HG03066 (cell line): ENCODE data around the gene UVSSA.

Experiments
- ATAC-seq: cut with Tn5 transposase; IDR thresholded peaks from one replicate; pipeline ENCODE4 v1.9.1; 2021; ENCODE audit warnings: low read depth; ENCODE audit not compliant: unreplicated experiment

The UVSSA gene

DNA sequence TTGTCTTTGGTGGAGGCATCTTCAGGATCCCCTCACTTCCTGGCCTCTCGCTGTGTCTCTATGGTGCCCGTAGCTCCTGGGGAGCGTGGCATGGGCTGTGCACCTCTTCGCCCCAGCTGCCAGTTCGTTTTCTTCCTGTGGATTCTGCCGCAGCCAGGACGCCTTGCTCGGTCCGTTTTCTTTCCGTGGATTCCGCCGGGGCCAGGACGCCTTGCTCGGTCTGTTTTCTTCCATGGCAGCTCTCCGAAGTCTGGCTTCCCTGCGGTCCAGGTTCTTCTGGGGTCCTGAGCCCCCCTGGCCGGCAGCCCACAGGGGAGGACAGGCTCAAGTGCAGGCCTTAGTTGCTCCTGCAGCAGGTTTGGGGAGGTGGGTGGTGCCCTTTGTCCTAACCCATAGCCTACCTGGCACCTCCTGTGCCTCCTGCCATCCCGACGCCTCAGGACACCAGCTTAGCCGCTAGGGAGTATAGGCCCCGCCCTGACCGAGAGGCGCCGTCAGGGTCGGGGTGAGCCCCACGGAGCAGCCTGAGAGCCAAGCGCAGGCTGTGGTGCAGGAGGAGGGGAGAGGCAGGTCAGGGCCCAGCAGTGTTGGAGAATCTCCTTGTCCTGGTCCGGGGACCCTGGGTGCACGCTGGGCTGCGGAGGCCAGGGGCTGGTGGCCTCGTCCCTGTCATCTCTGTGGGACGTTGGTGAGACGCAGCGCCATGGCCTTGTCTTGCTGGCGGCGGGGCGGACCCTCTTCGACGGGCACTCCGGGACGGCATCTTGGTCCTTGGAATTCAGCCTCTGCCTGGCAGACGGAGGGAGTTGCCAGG is 27.1 kb downstream of the UVSSA start:
- ATAC-seq = no peak

DNA sequence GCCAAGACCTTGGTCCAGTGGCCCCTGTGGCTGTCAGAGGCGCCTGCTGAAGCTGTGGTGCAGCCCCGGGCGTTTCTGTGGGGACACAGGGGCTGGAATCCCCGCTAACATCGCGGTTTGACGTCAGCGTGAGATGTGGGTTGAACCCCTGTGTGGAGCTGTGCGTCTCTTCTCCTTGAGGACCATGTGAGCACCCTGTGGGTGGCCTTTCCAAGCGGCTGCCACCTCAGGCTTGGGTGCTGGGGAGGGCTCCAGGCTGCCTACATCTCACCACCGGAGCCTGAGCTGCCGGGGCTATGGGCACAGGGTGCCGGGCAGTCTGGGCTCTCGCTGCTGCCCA is 27.7 kb downstream of the UVSSA start:
- no peak for ATAC-seq

DNA sequence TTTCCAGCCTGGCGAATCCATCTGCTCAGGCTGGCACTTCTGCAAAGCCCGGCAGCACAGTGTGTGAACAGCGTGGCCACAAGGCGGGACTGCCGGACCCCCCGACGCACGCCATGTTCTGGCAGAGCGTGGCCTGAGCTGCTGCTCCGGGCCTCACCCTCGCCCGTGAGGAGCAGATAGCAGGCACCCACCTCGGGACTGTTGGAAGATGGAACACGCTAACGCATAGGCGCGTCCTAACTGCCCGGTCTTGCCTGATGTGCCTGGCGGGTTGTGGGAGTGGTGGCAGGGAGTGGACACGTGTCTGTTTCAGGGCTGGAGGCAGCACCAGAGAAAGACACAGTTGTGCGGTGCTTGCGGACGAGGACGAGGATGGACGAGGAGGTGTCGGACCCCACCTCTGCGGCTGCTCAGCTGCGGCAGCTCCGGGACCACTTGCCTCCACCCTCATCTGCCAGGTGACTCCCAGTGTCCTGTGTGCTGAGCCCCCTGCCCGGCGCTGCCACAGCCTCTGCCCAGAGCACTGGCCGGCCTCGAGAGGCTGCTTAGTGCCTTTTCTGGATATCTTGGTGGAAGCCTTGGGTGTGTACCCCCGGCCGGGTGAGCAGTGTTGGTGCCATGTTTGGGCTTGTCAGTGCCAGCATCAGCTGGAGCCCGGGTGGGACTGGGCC is 28.2 kb downstream of the UVSSA start:
- no peak for ATAC-seq

DNA sequence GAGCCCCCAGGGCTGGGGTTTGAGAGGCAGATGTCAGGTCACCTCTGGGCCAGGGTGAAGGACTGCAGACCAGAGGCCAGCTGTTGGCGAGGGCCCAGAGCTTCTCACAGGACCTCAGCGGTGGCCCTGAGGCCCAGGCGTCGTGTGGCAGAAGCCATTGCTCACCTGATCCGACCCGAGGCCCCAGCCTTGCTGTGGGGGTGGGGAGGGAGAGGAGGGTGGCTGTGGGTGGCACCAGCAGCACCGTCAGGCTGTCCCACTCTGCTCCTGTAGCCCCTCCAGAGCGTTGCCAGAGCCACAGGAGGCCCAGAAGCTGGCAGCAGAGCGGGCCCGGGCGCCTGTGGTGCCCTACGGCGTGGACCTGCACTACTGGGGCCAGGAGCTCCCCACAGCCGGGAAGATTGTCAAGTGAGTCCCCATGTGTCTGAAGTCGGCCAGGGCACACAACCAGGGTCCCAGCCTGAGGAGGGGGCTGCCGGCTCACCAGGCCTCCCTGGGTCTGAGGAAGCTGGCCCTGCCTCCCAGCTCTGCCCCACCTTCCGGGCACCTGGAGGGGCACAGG is 28.8 kb downstream of the UVSSA start:
- no peak for ATAC-seq

DNA sequence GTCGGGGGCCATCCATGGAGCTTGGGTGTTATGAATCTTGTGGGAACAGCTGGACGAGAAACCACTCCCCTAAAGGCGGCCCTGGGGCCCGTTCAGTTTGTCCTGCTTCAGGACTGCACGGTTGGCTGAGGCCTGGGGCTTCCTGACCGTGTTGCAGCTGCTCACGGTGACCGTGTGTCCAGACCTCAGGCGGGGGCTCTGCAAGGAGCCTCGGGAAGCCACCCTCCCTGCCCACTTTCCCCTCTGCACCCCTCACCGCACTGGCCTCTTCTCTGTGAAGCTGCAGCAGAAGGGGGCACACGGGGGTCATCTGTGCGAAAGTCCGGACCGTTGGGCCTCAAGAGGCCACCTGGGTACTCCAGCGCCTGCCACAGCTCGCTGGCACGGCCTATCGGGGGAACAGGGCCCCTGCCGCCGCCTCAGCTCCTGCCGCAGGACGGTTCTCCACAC is 29.4 kb downstream of the UVSSA start:
- ATAC-seq = no peak

DNA sequence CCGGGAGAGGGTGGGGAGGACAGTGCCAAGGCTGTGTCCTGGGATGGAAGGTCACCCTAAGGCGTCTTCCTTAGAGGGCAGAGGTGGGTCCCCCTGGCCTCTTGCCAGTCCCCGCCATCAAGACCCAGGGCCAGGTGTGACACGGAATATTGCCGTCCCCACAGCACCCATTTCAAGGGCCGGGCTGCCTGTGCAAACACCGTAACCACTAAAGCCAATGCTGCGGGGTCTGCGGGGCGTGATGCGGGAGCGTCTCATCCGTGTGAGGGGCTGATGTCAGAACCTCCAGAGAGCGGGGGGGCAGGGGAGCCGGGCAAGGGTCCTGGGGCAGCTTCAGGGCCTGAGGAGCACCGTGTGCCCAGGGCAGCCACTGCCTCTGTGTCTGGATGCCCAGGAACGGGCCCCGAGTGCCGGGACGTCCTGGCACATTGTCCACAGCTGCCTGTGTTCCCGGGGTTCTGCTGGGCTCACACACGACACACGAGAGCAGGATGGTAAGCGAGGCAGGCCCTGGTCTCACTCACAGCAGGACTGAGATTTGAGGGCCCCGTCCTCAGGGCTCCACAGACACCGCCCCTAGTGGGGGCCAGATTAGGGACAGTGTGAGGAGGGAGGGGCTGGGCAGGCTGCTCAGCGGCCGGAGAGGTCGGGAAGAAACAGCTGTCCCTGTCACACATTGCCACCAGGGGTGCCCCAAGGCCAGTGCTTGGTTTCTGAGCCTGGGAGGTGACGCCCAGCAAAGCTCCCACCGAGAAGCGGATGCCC is 30.0 kb downstream of the UVSSA start:
- no peak for ATAC-seq

DNA sequence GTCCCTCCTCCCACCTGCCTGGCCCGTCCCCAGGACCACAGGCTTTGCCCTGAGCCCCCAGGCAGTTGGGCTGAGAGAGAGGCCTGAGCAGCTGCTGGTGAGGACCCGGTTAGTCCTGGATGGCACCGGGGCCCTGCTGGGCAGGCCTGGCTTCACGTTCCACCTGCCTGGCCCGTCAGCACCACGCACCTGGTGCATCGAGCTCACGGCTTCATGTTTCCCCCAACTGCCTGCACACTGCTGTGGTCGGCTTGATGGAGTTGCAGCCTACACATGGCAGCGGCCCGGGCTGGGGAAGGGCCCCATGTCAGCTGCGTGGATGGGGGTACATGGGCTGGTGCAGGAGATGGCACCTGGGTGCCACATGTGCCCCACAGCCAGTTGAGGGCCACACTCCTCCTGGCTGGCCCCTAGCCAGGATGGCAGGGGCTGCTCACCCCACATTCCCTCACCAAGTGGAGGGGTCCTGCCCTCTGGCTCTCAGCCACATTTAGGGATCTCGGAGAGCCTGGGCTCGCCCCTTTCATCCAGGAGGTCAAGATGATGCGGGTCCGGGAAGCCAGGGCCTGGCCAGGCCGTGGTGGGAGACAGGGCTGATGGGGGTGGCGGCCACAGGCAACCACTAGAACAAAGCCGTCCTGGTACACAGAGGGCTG is 30.7 kb downstream of the UVSSA start:
- ATAC-seq = no peak

DNA sequence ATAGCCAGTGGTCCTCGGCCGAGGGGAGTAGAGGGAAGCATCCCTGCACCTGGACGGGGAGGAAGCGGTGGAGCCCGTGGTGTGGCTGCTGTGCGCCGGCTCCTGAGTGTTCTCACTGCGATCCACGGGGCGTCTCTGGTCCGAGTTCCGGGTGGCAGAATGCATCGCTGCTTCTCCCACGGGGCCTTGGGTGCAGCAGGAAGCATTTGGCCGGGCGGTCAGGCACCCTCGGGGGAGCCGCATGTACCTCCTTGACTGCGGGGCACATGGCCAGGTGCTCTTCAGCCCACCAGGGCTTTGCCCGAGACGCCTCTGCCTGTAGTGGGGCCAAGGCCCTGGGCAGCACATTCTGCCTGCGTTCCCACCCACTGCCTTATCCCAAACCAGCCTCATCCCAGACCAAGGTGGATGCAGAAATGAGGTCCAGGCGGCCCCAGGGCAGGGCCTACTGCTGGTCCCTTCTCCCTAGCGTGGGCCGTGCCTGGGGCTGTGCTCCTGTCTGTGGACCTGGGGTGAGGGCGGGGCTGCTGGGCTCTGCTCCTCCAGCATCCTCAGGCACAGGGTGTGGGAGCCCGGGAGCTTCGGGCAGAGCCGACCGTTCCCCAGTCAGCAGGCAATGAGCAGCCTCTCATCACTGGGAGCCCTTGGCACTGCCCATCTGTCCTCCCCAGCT is 31.7 kb downstream of the UVSSA start:
- no peak for ATAC-seq

DNA sequence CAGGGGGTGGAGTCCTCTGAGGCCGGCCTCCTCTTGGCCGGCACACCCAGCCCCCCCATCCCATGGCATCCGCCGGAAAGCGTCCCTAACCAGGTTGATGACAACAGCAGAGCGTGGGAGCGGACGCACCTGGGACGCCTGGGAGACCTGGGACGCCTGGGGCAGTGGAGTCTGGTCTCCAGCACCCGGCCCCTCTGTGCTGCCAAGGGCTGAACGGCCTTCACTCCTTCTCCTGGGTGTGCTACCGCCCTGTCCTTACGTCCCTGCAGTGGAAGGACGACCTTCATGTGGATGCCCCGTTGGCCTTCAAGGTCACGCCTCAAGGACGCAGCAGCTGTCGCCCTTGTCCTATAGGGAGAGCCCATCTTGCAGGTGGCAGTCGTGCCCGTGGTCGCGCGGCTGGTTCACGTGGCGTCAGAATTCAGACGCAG is 32.4 kb downstream of the UVSSA start:
- no peak for ATAC-seq

DNA sequence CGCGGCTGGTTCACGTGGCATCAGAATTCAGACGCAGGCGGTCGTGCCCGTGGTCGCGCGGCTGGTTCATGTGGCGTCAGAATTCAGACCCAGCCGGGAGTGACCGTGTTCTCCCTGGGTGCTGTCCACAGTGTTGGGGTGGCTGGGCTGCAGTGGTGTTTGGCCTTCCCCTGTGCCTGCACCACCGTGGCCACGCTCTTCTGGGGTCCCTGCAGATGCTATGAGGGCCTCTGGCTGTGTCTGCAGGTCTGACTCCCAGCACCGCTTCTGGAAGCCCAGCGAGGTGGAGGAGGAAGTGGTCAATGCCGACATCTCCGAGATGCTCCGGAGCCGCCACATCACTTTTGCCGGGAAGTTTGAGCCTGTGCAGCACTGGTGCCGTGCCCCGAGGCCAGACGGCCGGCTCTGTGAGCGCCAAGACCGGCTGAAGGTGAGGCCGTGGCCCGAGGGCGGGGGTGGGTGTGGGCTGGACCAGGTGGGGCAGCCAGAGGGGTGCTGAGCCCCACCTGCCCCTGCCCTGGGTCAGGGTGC is 32.9 kb downstream of the UVSSA start:
- ATAC-seq = no peak

DNA sequence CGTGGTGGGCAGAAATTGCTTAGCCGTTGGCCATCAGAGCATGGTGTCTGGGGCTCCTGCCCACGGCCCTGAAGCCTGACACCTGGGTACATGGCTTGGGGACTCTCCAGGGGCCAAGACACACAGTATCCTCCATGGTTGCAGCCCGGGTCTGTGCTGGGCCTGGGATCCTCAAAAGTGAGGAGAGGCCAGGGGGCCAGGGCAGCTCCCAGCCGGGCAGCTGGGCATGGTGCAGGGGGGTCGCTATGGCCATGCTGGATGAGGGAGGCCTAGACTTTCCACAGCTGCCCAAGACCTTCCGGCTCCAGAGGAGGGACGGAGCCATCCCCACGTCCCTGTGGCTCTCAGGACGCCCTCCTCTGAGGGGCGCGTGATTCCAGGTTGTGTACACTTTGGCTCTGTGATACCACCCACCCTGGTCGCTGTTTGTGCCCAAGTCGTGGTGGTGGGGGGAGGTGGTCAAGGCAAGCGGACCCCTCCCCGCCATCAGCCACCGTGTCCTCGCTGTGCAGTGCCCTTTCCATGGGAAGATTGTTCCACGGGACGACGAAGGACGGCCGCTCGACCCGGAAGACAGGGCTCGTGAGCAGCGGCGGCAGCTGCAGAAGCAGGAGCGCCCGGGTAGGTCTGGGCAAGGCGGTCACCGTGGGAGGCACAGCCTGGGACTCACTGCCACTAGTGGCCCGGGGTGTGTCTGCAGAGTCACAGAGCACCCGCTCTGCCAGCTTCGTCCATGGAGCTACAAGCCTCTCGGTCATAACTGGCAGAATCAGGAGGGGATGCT is 33.6 kb downstream of the UVSSA start:
- ATAC-seq = no peak

DNA sequence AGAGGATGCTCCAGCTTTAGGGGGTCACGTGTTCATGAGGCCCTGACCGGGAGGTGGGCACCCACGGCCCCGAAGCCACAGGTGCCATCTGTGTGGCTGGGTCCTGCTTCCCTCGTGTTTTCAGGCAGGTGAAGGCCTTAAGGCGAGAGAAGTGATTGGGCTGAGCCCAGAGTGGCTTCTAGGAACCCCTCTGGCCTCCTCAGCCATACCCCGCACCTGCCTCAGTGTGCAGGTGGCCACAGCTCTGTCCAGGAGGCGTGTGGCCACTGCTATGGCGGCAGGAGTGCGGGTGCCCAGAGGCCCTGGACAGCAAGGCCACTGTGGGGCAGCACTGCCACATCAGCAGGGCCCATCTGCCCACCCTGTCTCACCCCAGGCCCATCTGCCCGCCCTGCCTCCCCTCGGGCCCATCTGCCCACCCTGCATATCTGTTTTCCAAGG is 34.2 kb downstream of the UVSSA start:
- ATAC-seq = no peak

DNA sequence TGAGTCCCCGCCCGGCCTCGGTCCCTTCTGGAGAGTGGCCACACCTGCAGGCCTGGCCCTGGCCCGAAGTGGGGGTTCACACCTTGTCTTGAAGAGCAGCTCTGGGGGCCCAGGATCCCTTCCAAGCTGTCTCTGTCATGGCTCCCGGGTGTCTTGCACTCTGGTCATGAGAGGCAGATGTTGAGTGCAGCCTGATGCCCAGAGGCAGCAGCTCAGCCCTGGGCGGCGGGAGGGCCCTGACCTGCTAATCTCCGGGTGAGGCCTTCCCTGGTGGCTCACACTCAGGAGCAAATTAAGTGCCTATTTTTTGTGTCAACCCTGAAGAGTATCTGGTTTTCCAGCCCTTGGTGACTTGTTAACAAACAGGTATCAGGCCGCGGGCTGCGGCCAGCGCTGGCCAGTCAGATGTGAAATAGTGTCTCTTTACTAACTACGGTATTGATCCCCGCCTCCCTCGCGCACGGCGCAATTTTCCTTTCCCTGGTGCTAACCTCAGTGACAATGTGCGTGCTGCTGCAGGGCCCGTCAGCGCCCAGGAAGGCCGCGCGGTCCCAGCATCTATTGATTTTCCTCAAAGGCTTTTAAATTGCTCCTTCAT is 35.0 kb downstream of the UVSSA start:
- ATAC-seq = no peak

DNA sequence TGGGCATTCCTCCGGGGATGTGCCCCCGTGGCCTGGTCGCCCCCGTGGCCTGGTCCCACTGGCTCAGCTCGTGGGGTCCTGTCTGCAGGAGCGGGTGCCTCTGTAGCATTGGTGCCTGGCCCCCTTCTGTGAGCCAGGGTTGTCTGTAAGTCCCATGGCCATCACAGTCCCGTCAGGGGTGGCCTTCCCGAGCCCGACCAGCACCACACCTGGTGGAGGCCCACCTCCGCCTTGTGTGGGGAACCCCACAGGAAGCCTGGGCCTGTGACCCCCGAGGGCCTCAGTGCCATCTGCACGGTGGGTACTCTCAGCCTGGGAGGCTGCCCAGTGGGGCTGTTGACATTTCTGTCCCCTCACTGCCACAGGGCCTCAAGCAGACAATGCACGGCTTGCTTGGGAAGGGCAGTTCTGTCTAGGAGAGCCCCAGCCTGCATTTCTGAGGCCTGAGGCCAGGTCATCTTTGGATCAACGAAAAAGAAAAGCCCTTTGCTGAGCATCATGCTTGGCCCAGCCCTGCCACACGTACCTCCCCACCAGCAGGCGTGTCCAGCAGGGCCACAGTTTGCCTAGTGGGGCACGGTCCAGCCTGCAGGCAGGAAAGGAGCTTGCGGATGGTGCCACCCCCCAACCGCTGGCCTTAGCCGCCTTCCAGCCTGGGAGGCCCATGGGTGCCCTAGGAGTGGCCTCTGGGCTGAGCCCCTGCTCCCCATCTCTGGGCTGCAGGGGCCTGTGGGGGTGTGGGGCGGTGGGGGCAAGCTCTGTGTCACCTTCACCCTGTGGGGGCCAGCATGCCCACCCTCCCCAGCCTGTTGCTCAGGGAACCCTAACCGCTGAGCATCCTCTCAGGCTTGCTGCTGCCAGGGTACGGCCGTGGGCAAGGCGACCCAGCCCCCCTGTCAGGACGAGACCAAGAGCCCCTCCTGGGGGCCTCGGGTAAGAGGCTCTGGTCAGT is 36.0 kb downstream of the UVSSA start:
- ATAC-seq = no peak

DNA sequence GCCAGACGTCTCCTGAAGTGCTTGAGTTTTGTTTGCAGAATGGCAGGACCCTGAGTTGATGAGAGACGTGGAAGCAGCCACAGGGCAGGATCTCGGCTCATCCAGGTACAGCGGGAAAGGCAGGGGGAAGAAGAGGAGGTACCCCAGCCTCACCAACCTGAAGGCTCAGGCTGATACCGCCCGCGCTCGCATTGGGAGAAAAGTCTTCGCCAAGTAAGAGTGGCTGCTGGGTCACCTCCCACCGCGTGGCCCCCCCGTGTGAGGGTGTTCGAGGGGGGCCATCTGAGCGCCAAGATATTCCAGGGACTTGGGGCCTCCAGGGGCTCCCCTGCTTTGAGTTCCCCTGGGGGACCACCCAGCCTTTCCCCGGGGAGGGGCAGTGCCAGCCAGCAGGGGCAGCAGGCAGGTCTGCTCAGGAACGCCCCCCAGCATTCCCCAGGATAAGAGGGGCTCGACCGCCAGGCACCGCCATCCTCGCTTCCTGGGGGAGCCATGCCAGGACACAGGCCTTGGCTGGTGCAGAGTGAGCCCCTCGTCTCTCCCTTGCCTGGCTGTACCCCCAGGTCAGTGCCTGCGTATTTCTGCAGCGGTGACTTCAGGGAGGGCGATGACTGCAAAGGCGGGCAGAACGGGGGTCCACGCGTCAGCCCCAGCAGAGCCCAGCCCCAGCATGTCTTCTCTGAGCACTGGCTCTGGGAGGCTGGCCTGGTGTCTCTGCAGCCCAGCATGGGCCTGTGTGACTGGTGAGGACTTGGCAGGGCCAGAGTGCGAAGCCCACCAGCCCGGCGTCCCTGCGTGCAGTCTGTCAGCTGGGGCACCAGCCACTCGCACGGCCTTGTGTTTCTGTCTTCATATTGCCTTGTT is 37.0 kb downstream of the UVSSA start:
- ATAC-seq = no peak

DNA sequence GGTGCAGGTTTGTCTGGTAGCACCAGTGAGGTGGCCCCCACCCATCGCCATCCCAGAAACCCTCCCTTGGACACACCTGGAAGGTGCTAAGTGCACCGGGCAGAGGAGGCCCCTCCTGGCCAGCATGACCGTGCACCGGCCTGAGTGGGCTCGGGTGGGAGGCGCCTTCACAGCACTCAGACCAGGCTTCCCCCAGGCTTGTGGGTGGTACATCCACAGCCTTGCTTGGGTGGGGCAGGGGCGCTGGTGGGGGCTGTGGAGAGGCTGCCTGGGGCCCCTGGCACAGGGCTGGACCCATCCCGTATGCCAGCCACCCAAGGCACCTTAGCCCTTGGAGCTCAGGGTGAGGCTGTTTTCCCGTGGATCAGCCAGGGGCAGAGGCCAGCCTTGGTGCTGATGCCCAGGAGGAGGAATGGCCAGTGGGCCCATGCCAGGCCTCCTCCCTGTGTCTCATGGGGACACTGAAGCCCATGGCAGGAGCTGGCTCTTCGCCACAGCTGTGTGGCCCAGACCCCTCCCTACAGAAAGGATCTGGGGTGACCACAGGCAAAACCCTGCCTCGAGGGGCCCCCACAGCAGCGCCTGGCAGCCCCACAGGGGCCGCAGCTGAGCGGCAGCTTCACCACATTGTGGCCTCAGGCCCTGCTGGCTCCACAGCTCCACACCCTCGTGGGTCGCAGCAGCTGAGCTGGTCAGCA is 37.8 kb downstream of the UVSSA start:
- no peak for ATAC-seq
